ENCODE results near the gene SMO.

Gene SMO

DNA sequence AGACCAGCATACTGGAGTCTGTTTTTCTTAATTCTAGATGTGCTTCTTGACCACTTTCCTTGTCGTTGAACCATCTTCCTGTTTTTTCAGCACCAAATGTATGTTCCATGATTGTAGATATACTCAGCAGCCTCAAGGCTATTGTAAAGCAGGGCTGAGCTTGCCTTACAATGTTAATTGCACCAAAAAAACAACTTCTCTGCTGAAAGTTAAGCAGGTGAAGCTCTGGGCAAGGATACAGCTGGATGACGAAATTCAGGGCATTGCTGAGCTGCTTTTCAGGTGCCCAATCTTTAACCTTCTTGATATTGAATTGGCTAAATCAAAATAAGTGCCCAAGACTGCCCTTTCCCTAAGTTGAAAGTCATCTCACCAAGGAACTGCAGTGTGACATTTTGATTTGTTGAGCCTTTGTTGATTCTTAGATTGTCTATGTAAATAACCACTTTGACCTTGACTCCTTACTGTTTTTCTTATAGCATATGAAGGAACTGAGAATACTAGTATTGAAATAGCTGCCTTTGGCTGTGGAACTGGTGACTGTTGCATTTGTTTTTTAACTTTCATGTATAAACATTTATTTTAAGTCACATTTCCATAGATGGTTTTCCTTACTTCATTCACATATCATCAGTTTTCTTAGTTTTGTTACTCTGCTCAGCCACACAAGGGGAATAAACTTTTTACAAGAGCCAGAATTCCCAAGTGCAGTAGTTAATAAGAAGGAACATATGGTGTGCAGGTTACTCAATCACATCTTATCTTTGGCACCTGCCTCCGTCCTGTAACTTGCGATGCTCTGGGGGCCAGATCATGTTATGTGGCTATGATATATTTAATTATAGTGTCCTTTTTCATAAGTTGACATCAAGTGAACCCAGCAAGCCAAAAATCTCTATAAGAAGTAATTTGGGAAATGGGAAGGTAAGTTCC, 39.5 kb downstream of the SMO start:
- no peak for DNase-seq (ENCODE audit: low spot score)
- CTCF ChIA-PET: interaction anchor here (0.7 to 1.7 kb wide), 2 partner anchors 9 to 280 kb away, joined by 3 to 5 read pairs; no protein-coding TSS in a partner anchor
- TF ChIP-seq, protein P1, sequence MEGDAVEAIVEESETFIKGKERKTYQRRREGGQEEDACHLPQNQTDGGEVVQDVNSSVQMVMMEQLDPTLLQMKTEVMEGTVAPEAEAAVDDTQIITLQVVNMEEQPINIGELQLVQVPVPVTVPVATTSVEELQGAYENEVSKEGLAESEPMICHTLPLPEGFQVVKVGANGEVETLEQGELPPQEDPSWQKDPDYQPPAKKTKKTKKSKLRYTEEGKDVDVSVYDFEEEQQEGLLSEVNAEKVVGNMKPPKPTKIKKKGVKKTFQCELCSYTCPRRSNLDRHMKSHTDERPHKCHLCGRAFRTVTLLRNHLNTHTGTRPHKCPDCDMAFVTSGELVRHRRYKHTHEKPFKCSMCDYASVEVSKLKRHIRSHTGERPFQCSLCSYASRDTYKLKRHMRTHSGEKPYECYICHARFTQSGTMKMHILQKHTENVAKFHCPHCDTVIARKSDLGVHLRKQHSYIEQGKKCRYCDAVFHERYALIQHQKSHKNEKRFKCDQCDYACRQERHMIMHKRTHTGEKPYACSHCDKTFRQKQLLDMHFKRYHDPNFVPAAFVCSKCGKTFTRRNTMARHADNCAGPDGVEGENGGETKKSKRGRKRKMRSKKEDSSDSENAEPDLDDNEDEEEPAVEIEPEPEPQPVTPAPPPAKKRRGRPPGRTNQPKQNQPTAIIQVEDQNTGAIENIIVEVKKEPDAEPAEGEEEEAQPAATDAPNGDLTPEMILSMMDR (conservative IDR thresholded peaks at IDR 0.05; ENCODE audit: low read depth): no peak
- POLR2A ChIA-PET (ENCODE audit: low non-redundant PET): no interaction called here
- no peak overlapping the region for H3K27ac ChIP-seq

- POLR2A ChIA-PET (ENCODE audit: low non-redundant PET): no interaction called here
- CTCF ChIA-PET: no interaction called here
- no peak overlapping the region for H3K27ac ChIP-seq
- no peak for DNase-seq (ENCODE audit: low spot score)
- TF ChIP-seq, protein P1 (conservative IDR thresholded peaks at IDR 0.05; ENCODE audit: low read depth): no peak
Observed at GRCh38 chr7:129228633-129229032, 40.2 kb downstream of the SMO start.

- DNase-seq (ENCODE audit: low spot score): no peak
- H3K27ac ChIP-seq: no peak overlapping the region
- ChIA-PET CTCF (no interaction called here), POLR2A (ENCODE audit: low non-redundant PET) (no interaction called here)
- TF ChIP-seq, protein P1 (conservative IDR thresholded peaks at IDR 0.05; ENCODE audit: low read depth): no peak
Observed at GRCh38 chr7:129231666-129232065, 43.2 kb downstream of the SMO start.

GRCh38 chr7:129238546-129238945, 50.1 kb downstream of the SMO start:
- TF ChIP-seq, protein P1 (conservative IDR thresholded peaks at IDR 0.05; ENCODE audit: low read depth): no peak
- ChIA-PET POLR2A (ENCODE audit: low non-redundant PET) (no interaction called here), CTCF (no interaction called here)
- no peak overlapping the region for H3K27ac ChIP-seq
- no peak for DNase-seq (ENCODE audit: low spot score)

DNA sequence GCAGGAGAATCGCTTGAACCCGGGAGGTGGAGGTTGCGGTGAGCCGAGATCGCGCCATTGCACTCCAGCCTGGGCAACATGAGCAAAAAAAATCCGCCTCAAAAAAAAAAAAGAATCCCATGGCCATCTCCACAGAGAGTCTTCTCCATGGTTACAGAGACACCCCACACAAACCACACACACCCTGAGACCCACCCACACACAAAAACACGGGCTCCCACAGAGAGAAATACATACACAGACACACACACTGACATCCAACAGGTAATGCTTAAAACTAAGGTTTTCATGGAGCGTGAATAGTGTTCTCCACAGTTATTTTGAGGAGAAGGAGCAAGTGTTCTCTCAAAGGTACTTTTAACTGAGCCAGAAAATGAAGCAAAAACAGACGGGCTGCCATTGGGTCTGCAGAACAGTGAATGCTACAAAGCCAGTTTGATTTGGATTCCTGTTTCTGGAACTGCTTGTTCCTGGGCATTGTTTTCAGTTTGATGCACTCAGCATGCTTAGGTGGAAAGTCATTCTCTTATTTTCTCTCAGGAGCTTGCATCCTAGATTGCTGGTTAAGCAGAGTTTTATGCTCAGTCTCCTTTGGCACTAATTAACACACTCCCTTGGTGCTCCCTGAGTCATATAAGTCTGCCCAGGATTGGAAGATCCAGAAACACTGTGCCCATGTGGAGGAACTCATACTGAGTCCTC, 51.8 kb downstream of the SMO start:
- ChIA-PET POLR2A (ENCODE audit: low non-redundant PET) (no interaction called here), CTCF (interaction anchor here (0.5 kb wide), 1 partner anchor 575 kb away, joined by 4 read pairs; no protein-coding TSS in a partner anchor)
- no peak for DNase-seq (ENCODE audit: low spot score)
- TF ChIP-seq, protein P1 (conservative IDR thresholded peaks at IDR 0.05; ENCODE audit: low read depth): no peak
- H3K27ac ChIP-seq: no peak overlapping the region

DNA sequence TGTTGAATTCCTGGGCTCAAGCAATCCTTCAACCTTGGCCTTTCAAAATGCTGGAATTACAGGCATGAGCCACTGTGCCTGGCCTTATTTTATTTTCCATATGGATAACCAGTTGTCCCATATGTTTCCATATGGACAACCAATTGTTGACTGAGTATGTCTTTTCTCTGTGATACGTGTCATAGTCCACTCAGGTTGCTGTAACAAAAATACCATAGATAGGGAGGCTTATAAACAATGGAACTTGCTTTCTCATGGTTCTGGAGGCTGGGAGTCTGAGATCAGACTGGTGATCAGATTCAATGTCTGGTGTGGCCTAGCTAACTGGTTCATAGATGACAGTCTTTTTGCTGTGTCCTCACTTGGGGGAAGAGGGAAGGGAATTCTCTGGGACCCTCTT, 55.8 kb downstream of the SMO start:
- TF ChIP-seq, protein P1 (conservative IDR thresholded peaks at IDR 0.05; ENCODE audit: low read depth): no peak
- no peak for DNase-seq (ENCODE audit: low spot score)
- CTCF ChIA-PET: no interaction called here
- POLR2A ChIA-PET (ENCODE audit: low non-redundant PET): no interaction called here
- H3K27ac ChIP-seq: no peak overlapping the region
